ENCODE data around the gene RCSD1.

Gene RCSD1

GRCh38 chr1:167669209-167670124 is 39.4 kb downstream of the RCSD1 start:
- DNase-seq, result no peak

DNA sequence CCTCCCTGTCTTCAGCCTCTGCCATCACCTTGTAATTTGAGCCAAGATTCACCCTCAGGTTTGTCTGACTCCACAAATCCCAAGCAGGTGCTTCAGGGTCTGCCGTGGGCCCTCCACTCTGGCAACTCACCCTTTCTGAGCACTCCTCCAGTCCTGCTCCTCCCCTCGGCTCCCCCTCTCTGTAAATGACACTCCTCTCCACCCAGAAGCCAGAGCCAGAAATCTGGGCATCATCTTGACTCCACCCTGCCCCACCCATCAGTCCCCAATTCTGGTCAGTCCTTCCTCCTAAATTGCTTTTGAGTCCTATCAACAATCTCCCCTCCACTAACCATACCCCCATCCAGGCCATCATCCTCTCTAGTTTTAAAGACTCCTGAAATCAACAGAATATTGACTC is 40.5 kb downstream of the RCSD1 start:
- no peak for DNase-seq

GRCh38 chr1:167671727-167672511 is 41.9 kb downstream of the RCSD1 start:
- no peak for DNase-seq

DNA sequence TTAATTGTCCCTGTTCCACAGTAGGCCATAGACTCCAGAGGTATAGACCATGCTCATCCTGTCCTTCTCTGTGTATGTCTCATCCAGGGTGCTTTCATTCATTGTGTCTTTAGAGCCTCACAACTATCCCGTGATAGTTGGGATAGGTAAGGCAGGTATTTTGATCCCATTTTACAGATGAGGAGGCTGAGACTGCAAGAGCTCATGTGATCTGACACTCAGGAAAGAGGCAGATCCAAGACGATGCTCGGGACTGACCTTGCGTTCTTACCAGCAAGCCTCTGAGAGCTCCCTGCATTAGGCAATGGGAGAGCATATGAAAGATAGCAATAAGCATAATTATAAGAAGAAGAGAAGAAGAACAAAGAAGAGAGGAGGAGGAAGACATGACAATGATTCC is 42.8 kb downstream of the RCSD1 start:
- DNase-seq, result no peak

- DNase-seq, result no peak
Observed at GRCh38 chr1:167673265-167673664, 43.2 kb downstream of the RCSD1 start.

DNA sequence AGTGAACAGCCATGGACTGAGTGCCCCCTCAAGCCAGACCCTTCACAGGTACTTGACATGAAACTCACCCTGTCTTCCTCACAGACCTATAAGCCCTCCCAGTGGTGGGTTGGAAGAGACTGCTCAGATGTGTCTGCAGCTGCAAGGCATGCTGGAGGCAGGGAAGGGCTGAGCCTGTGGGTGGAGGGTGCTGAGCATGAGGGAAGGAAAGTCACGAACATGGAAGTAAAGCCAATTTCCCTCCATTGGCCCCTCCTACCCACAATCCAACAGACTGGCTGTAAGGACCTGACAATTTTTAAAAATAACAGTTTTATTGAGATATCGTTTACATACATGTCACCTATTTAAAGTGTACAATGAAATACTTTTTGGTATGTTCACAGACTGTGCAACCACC is 44.1 kb downstream of the RCSD1 start:
- no peak for DNase-seq

DNA sequence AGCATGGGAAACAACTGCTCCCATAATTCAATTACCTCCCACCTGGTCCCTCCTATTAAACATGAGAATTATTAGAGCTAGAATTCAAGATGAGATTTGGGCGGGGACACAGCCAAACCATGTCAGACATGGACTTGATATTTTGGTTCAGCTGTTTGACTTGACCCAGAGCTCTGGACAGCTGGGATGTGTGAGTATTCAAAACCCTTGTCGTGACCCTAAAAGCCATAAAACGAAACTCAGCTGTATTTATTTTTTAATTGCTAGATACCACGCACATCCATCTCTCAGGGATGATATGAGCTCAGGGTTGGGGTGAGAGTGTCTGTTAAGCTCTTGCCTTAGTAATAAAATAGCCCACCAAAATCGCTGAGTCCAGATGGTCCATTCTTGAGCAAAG is 45.4 kb downstream of the RCSD1 start:
- DNase-seq, result no peak

DNA sequence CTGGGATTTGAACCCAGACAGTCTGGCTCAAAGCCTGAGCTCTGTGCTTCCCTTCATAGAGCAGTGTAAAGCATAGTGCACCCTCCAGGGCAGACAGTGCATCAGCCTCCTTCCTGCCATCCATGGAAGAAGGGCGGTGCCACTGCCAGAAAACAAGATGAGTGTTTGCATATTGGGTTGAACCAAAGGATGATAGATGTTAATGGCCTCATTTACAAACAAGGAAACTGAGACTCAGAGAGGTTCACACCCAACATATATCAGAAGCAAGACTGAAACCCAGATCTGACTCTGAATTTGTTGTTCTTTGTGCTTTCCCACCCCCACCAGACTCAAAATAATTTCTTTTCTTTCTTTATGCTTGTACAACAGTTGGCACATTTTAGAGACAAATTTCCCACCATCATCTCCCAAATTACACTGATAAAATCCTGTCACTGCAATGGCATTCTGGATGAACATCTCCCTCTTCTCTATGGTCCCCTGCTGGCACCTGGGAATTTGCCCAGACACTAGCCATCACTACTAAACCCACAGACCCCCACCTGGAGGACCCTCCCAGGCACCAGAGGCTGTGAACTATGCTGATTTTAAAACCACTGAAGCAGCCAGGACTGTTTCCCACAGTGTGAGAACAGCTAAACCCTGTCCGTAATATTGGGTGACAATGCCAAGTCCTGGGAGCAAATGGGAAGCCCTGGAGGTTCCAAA is 46.3 kb downstream of the RCSD1 start:
- no peak for DNase-seq

- no peak for DNase-seq
Observed at GRCh38 chr1:167676916-167677848, 47.1 kb downstream of the RCSD1 start.

DNA sequence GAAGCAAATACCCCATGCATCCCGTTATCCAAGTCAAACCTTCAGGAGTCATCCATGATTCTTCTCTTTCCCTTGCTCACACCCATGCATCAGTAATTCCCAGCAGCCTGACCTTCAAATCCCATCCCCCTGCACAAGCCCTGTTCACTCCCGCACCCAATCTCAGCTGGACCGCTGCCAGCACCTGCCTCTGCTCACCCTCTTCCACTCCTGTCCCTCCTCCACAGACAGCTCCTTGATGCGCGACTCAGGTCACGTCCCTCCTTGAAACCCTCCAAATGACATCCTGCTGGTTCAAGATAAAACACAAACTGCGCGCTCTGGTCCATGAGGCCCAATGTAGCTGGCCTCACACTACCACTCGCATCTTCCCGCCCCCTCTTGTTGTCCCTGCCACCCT is 48.4 kb downstream of the RCSD1 start:
- DNase-seq, result no peak

- no peak for DNase-seq
Observed at GRCh38 chr1:167678838-167679237, 48.8 kb downstream of the RCSD1 start.

DNA sequence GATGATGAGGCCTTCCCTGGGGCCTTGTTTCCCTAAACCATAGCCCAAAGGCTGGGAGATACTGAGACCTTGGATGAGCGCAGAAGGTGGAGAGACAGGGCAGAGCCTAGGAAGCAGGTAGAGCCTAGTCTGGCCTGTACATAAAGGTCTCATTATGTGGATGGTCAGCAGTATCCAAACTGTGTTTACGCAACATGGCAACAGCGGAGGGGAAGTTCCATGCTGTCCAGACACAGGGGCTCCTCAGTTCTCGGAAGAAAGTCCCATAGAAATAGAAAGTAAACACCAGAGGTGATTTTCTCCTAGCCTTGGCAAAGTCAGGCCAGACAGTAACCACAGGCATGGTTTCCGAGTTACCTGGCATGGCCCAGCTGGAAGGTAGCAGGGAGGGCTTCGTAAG is 49.7 kb downstream of the RCSD1 start:
- DNase-seq, result no peak

DNA sequence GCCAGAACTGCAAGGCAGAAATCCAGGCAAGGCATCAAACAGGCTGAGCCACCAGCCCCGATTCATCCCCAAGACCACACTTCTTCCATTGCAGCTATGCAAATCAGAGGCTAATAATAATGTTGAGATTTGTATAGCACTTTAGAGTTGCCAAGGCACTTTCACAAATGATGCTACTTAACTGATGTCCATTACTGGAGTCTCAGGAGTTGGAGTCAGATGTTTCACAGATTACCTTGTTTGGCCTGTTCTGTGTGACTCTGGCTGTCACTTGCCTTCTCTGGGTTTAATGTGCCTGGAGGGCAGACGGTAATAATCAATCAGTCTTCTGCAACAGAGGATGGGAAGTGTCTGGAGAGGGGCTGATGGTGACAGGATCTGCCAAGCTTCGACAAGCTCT is 51.0 kb downstream of the RCSD1 start:
- DNase-seq, result no peak

- DNase-seq, result no peak
Observed at GRCh38 chr1:167681451-167682098, 51.5 kb downstream of the RCSD1 start.

DNA sequence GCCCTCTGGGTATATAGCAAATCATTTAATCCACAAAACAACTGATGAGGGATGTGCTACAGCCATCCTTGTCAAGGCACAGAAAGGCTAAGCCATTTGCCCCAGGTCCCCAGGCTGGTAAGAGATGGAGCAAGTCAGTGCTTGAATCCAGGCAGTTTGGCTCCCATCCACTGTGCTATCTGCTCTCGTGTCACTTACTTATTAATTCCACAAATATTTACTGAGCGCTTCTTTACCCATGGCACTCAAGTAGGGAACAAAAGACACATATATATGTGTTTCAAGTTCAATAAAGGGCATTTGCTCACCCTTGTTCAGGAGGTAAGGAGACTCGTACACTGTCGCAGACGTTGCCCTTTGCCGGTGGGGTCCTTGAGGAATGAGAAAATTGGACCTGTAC is 53.2 kb downstream of the RCSD1 start:
- no peak for DNase-seq

DNA sequence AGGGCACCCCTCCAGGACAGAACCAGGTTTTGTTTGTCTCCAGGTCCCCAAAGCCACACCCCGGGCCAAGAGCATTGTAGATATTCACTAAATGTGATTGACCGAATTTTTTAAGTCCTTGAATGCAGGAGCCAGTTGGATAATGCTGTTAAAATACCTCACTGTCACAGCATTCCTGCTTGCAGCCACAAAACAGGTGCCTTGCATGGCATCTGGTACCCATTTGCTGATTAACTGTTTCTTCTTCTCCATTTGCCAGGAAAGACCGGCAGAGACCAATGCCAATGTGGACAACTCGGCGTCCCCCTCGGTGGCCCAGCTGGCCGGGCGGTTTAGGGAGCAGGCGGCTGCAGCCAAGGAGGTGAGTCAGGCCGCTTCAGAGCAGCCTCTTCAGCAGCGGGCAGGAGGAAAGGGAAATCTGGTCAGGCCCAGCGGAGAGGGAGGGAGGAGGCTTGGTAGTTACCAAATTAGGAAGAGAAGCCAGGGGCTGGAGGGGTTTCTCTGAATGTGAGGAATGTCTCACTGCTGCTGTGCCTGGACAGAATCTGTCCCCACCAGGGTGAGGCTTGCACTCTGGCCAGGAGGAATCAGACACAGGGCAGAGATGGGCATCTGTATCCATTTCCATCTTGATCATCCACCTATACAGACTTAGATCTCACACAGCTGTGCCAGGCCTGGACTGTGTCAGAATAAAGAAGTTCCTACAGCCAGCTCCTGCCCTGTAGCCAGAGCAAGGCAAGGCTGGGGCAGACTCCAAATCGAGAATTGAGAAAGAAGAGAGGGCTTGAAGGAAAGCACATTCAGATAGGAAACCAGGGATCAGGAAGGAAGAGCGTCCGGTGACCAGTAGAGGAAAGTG is 53.8 kb downstream of the RCSD1 start:
- DNase-seq, result no peak

DNA sequence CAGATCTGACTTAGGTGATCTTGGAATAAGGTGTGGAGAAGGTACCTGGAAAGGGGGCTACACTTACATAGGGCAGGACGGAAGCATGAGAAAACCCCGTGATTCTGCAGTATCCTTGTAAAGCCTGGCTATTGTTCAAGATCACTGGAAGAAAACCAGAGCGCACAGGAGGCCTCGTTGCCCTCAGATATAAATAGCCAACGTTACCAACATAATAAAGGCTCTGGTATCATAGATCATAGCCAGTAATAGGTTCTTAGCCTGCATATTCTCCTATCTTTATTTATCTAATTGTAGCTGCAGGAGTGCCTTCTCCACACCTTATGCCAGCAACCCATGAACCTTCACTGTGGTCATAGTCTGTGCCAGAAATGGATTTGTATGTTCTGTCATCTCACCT is 55.8 kb downstream of the RCSD1 start:
- DNase-seq, result no peak

- DNase-seq, result peak; percentile 76 to 85
Observed at GRCh38 chr1:167687919-167688519, 58.0 kb downstream of the RCSD1 start.

GRCh38 chr1:167689567-167689920 is 59.5 kb downstream of the RCSD1 start:
- DNase-seq, result no peak

DNA sequence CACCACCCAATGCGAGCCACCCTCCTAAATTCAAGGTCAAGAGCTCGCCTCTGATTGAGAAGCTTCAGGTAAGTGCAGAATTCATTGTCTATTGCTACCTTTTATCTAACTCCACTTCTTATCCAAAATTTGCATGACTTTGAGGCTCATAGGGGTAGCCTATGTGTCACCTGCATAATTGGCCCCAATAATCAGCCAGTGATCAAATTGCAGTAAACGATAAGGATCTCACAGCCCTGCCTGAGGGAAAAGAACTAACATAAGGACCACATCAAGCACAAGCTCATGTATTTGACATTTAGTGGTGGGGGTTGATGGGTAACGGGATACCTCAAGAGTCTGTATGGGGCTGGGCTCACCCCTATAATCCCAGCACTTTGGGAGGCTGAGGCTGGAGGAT is 60.0 kb downstream of the RCSD1 start:
- no peak for DNase-seq

Measured in CD4-positive, alpha-beta T cell treated with Interleukin-4 for 1 hour (primary cell).